Thyroid gland (tissue), 4 donors: ENCODE data around the gene TRIP12.

Experiments used
- CTCF ChIP-seq, 6 experiments: fragments of 200-600 bp in 3 of 6; fragments of 450-650 bp in 3 of 6; sonication (generic) in 3 of 6; IDR thresholded peaks; one replicate each; pipeline ENCODE4 v1.5.1; 2016 to 2019; ENCODE audit warnings: antibody characterized with exemption in 6 of 6, mild to moderate bottlenecking in 2 of 6, inconsistent platforms in 1 of 6, moderate library complexity in 1 of 6
- POLR2A ChIP-seq, 2 donors: fragments of 450-650 bp; IDR thresholded peaks; one replicate each; pipeline ENCODE4 v1.6.1; 2017; ENCODE audit warnings: antibody characterized with exemption in 2 of 2, mild to moderate bottlenecking in 2 of 2, moderate library complexity in 1 of 2

DNA sequence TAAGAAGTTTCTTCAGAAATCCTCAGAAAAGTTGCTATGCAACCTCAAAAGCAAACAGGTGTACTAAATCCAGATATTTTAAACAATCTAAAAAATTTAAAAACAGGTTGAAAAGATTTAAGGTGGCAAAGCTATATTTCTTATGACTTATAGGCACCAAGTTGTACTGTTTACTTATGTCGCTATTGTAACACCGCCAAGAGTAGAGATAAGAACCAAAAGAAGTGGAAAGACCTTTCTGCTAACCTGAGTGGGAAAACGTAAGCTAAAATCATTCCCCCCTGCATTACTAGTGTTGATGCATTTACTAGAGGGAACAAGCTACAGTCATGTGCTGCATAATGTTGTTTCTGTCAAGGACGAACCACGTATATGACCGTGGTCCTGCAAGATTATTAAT is 83.1 kb downstream of the TRIP12 start:
- no peak for TF ChIP-seq POLR2A (IDR thresholded peaks at IDR 0.05)
- TF ChIP-seq CTCF (IDR thresholded peaks at IDR 0.05) = no peak
